Sigmoid colon (tissue), 4 donors: Measurements from ENCODE around the gene SEC23A.

Experiments
- EP300 ChIP-seq, 4 donors: sonication (generic); formaldehyde crosslinking; IDR thresholded peaks; one replicate each; pipeline ENCODE4 v1.6.1; 2017; ENCODE audit warnings: antibody characterized with exemption in 4 of 4
- POLR2A ChIP-seq, 2 donors: fragments of 450-650 bp; IDR thresholded peaks; one replicate each; pipeline ENCODE4 v1.6.1; 2016; ENCODE audit warnings: antibody characterized with exemption in 2 of 2, mild to moderate bottlenecking in 2 of 2, moderate library complexity in 2 of 2
- POLR2AphosphoS5 ChIP-seq, 4 donors: sonication (generic); formaldehyde crosslinking; IDR thresholded peaks; one replicate each; pipeline ENCODE4 v1.6.1; 2017; ENCODE audit warnings: antibody characterized with exemption in 4 of 4
- TF ChIP-seq, protein P1 (sequence below), 4 experiments: fragments of 450-650 bp in 3 of 4; fragments of 200-600 bp in 1 of 4; IDR thresholded peaks; one replicate each; pipeline ENCODE4 v1.5.1; 2016 to 2019; ENCODE audit warnings: antibody characterized with exemption in 4 of 4, mild to moderate bottlenecking in 3 of 4, moderate library complexity in 2 of 4

DNA sequence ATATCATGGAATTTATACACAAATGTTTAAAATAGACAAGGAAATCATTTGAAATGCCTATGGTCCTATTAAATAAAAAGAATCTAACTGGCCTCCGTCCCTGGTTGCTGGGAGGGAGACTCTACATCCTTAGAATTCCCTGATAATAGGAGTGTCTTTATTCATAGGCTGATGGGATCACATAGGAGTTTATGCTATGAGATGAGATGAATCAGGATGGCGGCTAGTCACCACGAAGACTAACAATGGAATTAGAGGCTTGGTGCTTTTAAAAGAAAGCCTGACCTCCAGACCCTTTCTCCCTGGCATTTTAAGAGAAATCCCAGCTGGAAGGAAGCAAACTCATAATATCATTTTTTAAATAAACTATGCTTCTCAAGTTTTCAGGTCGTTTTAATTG, 69.7 kb downstream of the SEC23A start:
- TF ChIP-seq POLR2A (IDR thresholded peaks at IDR 0.05) (no peak), POLR2AphosphoS5 (IDR thresholded peaks at IDR 0.05) (no peak), EP300 (IDR thresholded peaks at IDR 0.05) (no peak)
- TF ChIP-seq, protein P1, sequence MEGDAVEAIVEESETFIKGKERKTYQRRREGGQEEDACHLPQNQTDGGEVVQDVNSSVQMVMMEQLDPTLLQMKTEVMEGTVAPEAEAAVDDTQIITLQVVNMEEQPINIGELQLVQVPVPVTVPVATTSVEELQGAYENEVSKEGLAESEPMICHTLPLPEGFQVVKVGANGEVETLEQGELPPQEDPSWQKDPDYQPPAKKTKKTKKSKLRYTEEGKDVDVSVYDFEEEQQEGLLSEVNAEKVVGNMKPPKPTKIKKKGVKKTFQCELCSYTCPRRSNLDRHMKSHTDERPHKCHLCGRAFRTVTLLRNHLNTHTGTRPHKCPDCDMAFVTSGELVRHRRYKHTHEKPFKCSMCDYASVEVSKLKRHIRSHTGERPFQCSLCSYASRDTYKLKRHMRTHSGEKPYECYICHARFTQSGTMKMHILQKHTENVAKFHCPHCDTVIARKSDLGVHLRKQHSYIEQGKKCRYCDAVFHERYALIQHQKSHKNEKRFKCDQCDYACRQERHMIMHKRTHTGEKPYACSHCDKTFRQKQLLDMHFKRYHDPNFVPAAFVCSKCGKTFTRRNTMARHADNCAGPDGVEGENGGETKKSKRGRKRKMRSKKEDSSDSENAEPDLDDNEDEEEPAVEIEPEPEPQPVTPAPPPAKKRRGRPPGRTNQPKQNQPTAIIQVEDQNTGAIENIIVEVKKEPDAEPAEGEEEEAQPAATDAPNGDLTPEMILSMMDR (IDR thresholded peaks at IDR 0.05) = no peak
